ENCODE results near the gene SNX1.

DNA sequence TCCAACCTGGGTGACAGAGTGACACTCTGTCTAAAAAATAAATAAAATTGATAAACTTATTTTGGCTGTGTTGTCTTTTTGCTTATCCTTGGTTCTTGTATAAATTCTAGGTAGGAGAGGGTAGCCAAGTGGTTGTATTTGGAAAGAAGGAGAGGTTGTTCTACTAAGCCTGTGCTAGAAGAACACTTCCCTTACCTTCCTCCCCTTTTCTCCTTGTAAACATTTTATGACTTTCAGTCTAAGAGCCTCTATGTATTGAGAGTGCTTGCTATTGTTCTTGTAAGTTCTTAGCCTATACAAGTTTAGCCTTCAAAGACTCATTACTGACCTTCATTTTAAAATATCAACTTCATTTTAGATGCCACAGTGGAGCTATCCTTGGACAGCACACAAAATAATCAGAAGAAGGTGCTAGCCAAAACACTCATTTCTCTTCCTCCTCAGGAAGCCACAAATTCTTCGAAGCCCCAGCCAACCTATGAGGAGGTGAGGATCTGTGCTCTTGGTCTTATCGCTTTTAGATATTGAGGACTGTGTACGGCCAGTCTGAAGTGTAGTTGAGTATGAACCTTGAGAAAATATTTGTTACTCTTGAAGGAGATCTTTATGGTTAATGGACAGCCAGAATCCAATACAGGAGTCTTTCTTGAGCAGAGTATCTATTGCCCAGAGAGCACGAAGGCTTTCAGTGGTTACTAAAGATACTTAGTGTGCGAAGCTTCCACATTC, 22.1 kb downstream of the SNX1 start:
- no peak for TF ChIP-seq GATA2 (IDR thresholded peaks at IDR 0.05; ENCODE audit: low read depth, low read length)
- TF ChIP-seq GATA3 (IDR thresholded peaks at IDR 0.05; ENCODE audit: low read depth, low read length): no peak
